ENCODE results near the gene NCKAP5.

GRCh38 chr2:132654335-132654734 lies 913.9 kb downstream of the NCKAP5 start:
- TF ChIP-seq, protein P1, sequence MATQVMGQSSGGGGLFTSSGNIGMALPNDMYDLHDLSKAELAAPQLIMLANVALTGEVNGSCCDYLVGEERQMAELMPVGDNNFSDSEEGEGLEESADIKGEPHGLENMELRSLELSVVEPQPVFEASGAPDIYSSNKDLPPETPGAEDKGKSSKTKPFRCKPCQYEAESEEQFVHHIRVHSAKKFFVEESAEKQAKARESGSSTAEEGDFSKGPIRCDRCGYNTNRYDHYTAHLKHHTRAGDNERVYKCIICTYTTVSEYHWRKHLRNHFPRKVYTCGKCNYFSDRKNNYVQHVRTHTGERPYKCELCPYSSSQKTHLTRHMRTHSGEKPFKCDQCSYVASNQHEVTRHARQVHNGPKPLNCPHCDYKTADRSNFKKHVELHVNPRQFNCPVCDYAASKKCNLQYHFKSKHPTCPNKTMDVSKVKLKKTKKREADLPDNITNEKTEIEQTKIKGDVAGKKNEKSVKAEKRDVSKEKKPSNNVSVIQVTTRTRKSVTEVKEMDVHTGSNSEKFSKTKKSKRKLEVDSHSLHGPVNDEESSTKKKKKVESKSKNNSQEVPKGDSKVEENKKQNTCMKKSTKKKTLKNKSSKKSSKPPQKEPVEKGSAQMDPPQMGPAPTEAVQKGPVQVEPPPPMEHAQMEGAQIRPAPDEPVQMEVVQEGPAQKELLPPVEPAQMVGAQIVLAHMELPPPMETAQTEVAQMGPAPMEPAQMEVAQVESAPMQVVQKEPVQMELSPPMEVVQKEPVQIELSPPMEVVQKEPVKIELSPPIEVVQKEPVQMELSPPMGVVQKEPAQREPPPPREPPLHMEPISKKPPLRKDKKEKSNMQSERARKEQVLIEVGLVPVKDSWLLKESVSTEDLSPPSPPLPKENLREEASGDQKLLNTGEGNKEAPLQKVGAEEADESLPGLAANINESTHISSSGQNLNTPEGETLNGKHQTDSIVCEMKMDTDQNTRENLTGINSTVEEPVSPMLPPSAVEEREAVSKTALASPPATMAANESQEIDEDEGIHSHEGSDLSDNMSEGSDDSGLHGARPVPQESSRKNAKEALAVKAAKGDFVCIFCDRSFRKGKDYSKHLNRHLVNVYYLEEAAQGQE (IDR thresholded peaks at IDR 0.05; ENCODE audit: insufficient read depth in 1 of 2, low read depth in 2 of 2, low read length in 2 of 2) = no peak
- TF ChIP-seq POLR2AphosphoS5 (IDR thresholded peaks at IDR 0.05; ENCODE audit: low read depth, low read length) = no peak
- no peak for TF ChIP-seq TAF1 (IDR thresholded peaks at IDR 0.05; ENCODE audit: borderline replicate concordance, insufficient read depth, low read length)

Data from PFSK-1 (cell line).